ENCODE results near the gene CABP7.

Gene CABP7

GRCh38 chr22:29695129-29695926 lies 24.5 kb upstream of the CABP7 start:
- Mint-ChIP-seq H3K4me1 (ENCODE audit: low read depth) (no peaks in the 10 kb centered on the region), H3K9me3 (no peaks in the 10 kb centered on the region), H3K27ac (no peak overlapping the region), H3K36me3 (ENCODE audit: low read depth) (peaks cover 80% of the 10 kb centered on the region), H3K4me3 (no peak overlapping the region), H3K27me3 (no peaks in the 10 kb centered on the region)
- intact Hi-C loops (cut with micrococcal nuclease), result no loop called here

DNA sequence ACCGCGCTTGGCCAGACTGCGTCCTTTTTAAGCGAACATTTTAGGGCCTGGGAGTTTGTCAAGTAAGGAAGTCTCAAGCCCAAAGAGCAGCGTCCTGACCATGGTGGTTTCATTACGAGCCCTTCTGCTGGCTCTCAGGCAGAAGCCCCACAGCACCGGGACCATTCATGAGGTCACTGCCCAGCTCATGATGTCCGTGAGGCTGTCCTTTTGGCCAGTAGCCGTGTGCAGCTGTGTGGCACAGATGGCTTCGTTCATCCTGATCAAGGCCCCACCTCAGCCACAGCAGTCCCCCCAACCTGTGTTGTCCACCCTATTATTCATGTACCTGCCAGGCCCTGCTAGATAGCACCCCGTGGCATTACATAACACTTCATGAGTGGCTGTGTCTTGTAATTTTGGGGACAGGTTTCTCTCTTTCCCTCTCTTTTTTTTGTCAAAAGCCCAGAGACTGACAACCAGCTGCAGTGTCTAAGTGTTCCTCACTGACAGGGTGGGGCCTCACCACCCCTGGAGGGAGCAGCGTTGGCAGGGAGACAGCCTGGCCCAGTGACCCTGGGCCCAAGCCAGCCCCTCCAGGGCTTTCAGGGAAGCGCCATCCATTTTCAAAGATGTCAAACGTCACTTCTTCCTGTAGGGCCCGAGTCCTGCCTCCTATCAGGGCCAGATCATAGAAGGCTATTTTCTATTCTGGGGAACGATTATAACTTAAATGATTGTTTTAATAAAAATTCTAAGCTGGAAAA lies 21.8 kb upstream of the CABP7 start:
- Mint-ChIP-seq H3K4me3 (no peak overlapping the region), H3K36me3 (ENCODE audit: low read depth) (peaks cover 55% of the 10 kb centered on the region), H3K27me3 (peaks cover 15% of the 10 kb centered on the region), H3K27ac (no peak overlapping the region), H3K9me3 (no peaks in the 10 kb centered on the region), H3K4me1 (ENCODE audit: low read depth) (peaks cover 13% of the 10 kb centered on the region)
- intact Hi-C loops (cut with micrococcal nuclease), result no loop called here

GRCh38 chr22:29700206-29700899 lies 19.4 kb upstream of the CABP7 start:
- Mint-ChIP-seq H3K9me3 (no peaks in the 10 kb centered on the region), H3K36me3 (ENCODE audit: low read depth) (peaks cover 32% of the 10 kb centered on the region), H3K4me3 (no peak overlapping the region), H3K4me1 (ENCODE audit: low read depth) (peaks cover 17% of the 10 kb centered on the region), H3K27me3 (peaks cover 24% of the 10 kb centered on the region), H3K27ac (no peak overlapping the region)
- intact Hi-C loops (cut with micrococcal nuclease), result no loop called here

DNA sequence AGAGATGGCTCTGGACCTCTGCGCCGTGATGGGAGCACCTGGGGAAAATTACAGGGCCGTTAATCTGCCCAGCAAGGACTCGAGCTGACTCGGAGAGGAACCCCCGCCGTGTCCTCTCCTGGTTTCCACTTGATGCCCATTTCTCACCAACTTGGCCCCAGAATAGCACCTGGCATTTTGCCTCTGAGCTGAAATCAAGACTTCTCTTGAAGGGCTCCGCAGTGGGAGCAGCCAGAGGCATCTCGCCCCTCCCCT lies 19.0 kb upstream of the CABP7 start:
- Mint-ChIP-seq H3K36me3 (ENCODE audit: low read depth) (peaks cover 27% of the 10 kb centered on the region), H3K9me3 (no peaks in the 10 kb centered on the region), H3K4me3 (no peak overlapping the region), H3K27ac (no peak overlapping the region), H3K27me3 (peaks cover 24% of the 10 kb centered on the region), H3K4me1 (ENCODE audit: low read depth) (peaks cover 17% of the 10 kb centered on the region)
- intact Hi-C loops (cut with micrococcal nuclease), result no loop called here

DNA sequence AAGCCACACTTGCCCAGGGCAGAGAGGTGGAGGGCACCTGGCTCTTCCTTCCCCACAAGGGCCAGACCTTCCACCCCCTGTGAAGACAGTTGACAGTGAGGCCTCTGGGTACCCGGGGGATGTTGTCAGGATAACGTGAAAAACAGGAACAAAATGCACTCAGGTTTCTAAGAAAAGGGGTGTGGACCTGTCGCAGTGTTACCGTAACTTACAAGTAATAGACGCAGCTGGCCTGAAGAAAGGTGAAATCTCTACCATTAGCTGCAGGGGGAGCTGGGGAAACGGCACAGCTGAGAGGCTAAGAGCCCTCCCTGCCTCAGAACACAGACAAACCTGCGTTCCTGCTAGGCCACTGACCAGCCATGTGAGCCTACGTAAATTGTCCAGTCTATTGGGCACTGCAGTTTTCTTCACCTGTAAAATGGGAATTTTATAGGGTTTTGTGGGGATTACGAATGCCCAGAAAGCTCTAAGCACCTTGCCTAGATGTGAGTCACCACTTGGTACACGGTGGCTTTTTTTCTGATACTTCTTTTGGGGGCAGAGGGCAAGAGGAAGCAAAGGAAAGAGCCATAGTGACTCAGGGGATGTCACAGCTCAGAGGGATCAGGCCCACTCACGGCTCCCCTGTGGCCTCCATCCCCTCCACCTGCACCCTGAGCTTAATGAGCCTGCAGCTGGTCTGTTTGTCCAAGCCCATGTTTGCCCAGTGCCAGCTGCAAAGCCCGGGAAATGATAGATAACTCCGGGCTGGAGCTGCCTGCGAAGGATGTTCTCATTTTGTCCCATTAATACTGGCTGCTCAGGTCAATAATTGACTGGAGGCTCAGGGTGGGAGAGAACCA lies 18.4 kb upstream of the CABP7 start:
- intact Hi-C loops (cut with micrococcal nuclease), result no loop called here
- peaks cover 21% of the 10 kb centered on the region for H3K36me3 Mint-ChIP-seq (ENCODE audit: low read depth)
- peaks cover 29% of the 10 kb centered on the region for H3K27me3 Mint-ChIP-seq
- H3K4me1 Mint-ChIP-seq (ENCODE audit: low read depth), result peaks cover 17% of the 10 kb centered on the region
- no peaks in the 10 kb centered on the region for H3K9me3 Mint-ChIP-seq
- no peak overlapping the region for H3K27ac Mint-ChIP-seq
- no peak overlapping the region for H3K4me3 Mint-ChIP-seq

GRCh38 chr22:29702000-29702930 lies 17.5 kb upstream of the CABP7 start:
- H3K27ac Mint-ChIP-seq, result no peak overlapping the region
- peaks cover 13% of the 10 kb centered on the region for H3K36me3 Mint-ChIP-seq (ENCODE audit: low read depth)
- no peaks in the 10 kb centered on the region for H3K9me3 Mint-ChIP-seq
- intact Hi-C loops (cut with micrococcal nuclease), result no loop called here
- H3K4me1 Mint-ChIP-seq (ENCODE audit: low read depth), result peaks cover 17% of the 10 kb centered on the region
- H3K27me3 Mint-ChIP-seq, result peaks cover 35% of the 10 kb centered on the region
- H3K4me3 Mint-ChIP-seq, result no peak overlapping the region

DNA sequence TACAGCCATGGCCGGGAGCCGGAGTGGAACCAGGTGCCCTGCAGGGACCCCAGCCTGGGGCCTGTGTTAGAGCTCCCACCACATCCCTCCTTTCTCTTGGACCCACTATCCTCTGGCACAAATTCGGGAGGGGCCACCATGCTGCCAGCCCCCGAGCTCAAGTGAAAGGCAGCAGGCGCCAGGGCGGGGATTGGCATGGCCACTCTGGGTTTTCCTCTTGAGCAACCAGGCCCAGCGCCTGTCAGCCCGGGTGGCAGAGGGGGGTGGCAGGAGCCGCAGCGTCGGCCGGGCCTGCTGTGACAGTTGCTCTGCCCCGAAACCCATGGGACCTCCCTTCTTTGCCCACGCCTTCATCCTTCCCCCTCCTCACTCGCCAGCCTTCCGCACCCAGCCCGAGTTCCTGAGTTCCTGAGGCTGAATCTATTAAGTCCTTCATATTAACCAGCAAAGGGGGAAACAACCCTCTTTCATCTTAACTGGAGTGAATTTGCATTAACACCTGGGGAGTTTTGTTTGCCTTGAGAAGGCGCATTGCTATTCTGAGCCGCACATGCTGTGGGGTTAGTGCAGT lies 16.8 kb upstream of the CABP7 start:
- H3K36me3 Mint-ChIP-seq (ENCODE audit: low read depth), result peaks cover 5% of the 10 kb centered on the region
- intact Hi-C loops (cut with micrococcal nuclease), result no loop called here
- H3K9me3 Mint-ChIP-seq, result no peaks in the 10 kb centered on the region
- peaks cover 39% of the 10 kb centered on the region for H3K27me3 Mint-ChIP-seq
- H3K4me3 Mint-ChIP-seq, result no peak overlapping the region
- H3K4me1 Mint-ChIP-seq (ENCODE audit: low read depth), result peaks cover 17% of the 10 kb centered on the region
- no peak overlapping the region for H3K27ac Mint-ChIP-seq

GRCh38 chr22:29703569-29704195 lies 16.1 kb upstream of the CABP7 start:
- Mint-ChIP-seq H3K36me3 (ENCODE audit: low read depth) (no peaks in the 10 kb centered on the region), H3K9me3 (no peaks in the 10 kb centered on the region), H3K27me3 (peaks cover 39% of the 10 kb centered on the region), H3K4me3 (no peak overlapping the region), H3K4me1 (ENCODE audit: low read depth) (peaks cover 17% of the 10 kb centered on the region), H3K27ac (no peak overlapping the region)
- intact Hi-C loops (cut with micrococcal nuclease), result no loop called here

DNA sequence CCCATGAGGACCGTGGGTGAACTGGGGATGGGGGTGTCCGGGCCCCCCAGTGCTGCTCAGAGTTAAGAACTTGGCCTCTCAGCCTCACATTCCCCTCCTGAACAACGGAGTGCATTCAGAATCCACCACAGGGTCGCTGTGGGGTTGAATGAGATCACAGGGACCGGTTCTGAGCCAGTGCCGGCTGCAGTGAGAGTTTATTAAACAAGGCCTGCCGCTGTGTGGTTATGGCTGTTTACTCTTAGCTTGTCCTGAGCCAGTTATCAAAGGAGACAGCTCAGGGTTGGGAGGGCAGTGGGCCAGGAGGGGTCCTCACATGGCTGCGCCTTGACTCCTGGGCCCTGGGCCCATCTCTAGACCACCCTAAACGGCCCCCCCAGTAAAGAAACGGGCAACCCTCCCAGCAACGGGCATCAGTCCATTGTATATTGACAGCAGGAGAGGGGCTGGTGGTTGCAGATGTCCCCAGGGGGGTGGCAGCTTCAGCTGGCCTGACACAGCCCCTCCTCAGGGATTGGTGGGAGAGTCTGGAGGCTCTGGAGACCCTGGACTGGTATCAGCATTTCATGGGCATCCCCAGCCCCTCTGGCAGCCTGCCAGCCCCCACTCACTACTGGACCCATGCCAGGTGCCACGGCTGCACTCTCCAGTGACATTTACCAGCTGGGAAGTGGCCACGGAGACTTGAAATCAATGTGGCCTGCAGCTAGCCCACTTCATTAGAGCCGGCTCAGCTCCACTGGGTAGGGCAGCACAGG lies 15.1 kb upstream of the CABP7 start:
- intact Hi-C loops (cut with micrococcal nuclease), result no loop called here
- Mint-ChIP-seq H3K4me1 (ENCODE audit: low read depth) (peaks cover 17% of the 10 kb centered on the region), H3K4me3 (no peak overlapping the region), H3K36me3 (ENCODE audit: low read depth) (no peaks in the 10 kb centered on the region), H3K27ac (no peak overlapping the region), H3K9me3 (no peaks in the 10 kb centered on the region), H3K27me3 (peaks cover 39% of the 10 kb centered on the region)

DNA sequence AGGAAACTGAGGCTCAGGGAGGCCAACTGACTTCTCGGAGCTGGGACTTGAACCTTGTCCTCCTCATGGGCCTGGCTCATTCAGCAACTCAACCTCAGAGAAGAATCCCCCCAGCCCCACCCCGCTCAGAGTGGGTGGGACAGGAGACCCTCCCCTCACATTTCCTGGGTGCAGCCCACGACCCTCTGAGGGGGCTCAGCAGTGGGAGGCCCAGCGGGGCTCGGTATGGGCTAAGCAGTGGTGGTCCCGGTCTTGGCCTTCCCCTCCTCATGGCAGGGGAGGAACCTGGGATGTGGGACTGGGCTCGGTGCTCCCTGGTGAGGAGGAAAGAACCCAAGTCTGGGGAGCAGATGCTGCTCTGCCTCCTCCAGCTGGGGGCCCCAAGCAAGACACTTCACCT lies 14.2 kb upstream of the CABP7 start:
- Mint-ChIP-seq H3K9me3 (no peaks in the 10 kb centered on the region), H3K4me1 (ENCODE audit: low read depth) (peaks cover 17% of the 10 kb centered on the region), H3K27me3 (peaks cover 41% of the 10 kb centered on the region), H3K36me3 (ENCODE audit: low read depth) (no peaks in the 10 kb centered on the region), H3K4me3 (no peak overlapping the region), H3K27ac (no peak overlapping the region)
- intact Hi-C loops (cut with micrococcal nuclease), result no loop called here

GRCh38 chr22:29706486-29706885 lies 13.3 kb upstream of the CABP7 start:
- Mint-ChIP-seq H3K27ac (no peak overlapping the region), H3K9me3 (no peaks in the 10 kb centered on the region), H3K4me3 (no peak overlapping the region), H3K4me1 (ENCODE audit: low read depth) (peaks cover 10% of the 10 kb centered on the region), H3K36me3 (ENCODE audit: low read depth) (no peaks in the 10 kb centered on the region), H3K27me3 (peaks cover 40% of the 10 kb centered on the region)
- intact Hi-C loops (cut with micrococcal nuclease), result no loop called here

DNA sequence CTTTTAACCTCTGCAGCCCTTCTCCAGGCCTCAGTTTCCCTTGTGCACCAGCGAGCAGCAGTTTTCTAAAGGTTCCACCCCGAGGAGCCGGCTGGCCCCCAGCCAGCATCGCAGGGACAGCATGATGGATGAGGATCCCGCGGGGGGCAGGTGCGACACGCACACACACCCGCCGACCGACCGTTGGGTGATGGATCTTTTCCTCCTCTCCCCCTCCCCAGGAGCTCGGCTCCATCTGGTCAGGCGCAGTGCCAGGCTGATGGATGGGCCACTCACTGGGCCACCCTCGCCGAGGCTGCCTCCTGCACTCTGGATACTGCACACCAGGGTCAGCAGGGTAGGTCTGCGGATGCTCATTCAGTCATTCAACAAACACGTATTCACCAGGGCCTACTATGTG lies 12.8 kb upstream of the CABP7 start:
- H3K36me3 Mint-ChIP-seq (ENCODE audit: low read depth), result no peaks in the 10 kb centered on the region
- H3K27ac Mint-ChIP-seq, result no peak overlapping the region
- intact Hi-C loops (cut with micrococcal nuclease), result no loop called here
- no peaks in the 10 kb centered on the region for H3K9me3 Mint-ChIP-seq
- no peak overlapping the region for H3K4me3 Mint-ChIP-seq
- H3K27me3 Mint-ChIP-seq, result peaks cover 38% of the 10 kb centered on the region
- H3K4me1 Mint-ChIP-seq (ENCODE audit: low read depth), result peaks cover 10% of the 10 kb centered on the region
